ENCODE data around the gene ADRA2C.

Gene ADRA2C

GRCh38 chr4:3766036-3766784 lies at the start of gene ADRA2C:
Gene ADRA2C, plus strand, starts transcription at chr4:3766385. Its CDS starts 222 bp downstream, at chr4:3766607.
- DNase-seq: no peak

DNA sequence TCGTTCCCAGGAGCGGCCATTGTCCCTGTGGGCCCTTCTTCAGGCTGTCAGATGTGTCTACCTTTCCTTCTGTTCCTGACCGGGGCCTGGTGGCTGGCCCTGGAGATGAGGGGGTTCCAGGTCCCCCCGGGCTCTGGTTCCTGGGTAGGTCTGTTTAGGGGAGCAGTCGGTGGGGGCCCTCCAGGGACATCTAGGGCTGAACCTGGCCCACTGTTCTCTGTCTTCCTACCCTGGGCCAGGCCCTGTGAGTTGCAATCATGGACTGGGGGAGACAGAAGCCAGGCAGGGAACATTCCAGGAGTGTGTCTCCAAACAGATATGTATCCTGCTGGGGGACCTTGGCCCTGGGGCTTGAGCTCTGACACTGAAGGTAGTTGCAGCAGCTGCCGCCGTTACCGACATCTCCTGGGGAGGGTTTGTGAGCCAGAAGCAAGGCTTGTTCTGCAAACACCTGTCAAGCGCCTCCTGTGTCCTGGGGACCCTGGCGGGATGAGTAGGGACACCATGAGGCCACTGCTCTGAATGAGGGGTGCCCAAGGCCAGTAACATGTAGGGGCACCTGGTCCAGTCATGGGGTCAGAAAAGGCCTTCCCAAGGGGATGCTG lies 49.5 kb upstream of the ADRA2C start:
- no peak for DNase-seq

DNA sequence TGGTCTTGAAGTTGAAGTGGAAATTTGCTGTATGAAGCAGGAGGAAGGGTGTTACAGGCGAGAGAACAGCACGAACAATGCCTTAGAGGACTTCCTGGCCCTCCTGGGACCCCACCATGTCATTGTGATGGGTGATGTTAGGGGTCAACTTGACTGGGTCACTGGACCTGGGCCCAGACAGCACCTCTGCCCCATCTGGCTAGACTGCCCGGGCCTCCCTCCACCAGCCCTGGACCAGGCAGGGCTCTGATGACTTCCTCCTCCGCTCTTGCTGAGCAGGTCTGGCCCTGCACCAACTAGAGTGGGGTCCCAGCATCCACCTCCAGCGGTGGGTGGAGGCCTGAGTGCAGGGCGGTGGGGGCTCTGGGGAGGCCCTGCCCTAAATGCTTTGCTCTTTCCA lies 48.9 kb upstream of the ADRA2C start:
- no peak for DNase-seq

DNA sequence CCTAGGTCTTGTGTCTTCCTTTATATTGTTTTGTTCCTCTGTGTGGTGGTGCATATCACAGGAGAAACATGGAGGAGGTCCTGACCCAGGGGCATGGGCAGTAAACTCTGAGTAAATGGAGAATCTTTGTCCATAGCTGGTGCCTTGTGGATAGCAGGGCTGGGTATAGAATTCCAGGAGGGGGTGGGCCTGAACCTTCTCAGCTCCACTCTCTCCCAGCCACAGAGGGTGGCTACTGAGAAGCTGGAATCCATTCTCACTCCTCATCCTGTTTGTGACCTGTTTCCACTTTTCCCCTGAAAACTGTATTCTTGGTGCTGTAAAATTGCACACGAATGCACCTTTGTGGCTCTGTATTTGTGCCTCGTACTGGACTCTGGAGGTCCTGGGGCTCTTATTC lies 47.7 kb upstream of the ADRA2C start:
- DNase-seq: no peak

DNA sequence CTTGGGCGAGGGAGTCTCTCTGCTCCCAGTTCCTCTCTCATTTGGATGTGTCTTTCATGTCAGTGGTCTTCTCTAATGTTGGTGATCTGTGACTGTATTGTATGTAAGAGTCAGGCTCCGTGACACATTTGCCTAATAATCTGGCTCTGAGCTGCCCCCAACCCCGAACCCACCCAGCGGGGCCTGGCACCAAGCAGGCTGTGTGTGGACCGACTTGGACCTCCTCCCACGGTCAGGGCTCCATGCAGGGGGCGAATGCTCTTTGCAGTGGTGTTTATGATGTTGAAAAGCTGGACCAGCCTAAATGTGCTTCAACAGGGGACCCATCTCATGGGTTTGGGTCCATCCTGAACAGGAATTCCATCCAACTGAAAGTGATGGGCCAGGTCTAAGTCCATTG lies 47.0 kb upstream of the ADRA2C start:
- no peak for DNase-seq

- DNase-seq: no peak
Measured at GRCh38 chr4:3719836-3720235, 46.3 kb upstream of the ADRA2C start.

DNA sequence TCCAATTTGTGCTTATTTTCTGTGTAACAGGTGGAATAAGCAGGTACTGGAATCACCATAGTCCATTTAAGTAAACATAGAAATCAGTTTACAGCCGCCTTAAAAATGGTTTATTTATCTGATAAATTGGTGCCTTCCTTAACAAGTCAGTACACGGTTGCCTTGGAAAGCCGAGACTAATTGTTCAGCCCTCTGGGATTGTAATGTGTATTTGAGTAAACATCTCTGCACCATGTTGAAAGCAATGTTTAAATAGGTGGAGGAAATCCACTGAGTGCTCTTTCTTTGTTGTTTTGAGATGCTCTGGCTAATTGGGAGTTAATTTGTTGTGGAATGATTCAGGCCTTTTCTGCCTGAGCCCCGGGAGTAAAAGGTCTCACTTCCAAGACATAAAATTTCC lies 45.7 kb upstream of the ADRA2C start:
- DNase-seq: no peak

- no peak for DNase-seq
Measured at GRCh38 chr4:3721186-3721585, 45.0 kb upstream of the ADRA2C start.

DNA sequence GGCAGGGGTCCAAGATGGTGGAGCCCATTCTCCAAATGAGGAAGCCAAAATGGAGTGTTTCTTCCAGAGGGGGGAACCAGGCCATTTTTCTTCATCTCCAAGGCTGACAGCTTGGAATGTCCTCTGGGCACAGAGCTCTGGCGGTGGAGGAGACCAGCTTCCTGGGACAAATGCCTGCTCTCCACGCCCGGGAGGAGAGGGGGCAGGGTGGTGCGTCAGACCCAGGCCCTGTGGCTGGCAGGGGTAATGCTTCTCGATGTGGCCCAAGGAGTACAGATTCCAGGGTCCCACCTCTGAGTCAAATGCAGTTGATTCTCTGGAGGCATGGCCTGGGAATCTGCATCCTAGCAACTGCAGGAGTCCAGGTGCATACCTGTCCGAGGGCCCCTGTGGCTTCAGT lies 44.6 kb upstream of the ADRA2C start:
- DNase-seq: no peak

DNA sequence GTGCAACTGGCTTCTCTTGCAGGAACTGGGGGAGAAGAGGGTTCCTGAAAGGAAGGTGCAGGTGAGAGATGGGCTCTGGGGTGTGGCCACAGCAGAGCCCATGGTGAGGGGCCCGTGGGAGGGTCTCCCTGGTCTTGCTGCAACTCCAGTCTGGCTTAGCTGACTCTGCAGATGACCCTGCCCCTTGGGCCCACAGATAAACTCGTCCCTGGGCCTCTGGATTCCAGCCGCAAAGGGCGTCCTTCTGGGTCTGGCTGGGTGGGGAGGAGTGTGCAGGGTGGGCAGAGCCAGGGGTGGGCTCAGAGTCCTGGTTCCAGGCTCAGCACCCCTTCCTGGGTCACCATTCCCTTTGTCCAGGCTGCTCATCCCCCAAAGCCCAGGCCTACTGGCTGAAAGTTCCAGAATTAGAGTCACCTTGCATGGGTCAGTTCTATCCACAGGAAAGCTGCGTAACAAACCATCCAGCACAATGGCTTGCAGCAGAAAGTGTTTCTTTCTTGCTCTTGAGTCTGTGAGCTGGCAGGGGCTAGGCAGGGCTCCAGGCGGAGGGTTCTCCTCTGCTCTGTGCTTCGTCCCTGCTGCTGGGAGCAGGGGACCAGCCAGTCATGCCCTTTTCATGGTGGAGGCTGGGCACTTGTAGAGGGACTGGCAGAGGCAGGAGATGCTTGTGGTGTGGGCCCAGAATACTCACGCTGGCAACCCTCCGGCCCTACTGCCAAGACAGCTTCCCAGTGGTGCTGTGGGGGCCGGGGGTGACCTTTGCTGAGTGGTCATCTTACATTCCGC lies 43.5 kb upstream of the ADRA2C start:
- DNase-seq: no peak

- no peak for DNase-seq
Measured at GRCh38 chr4:3723232-3723642, 42.9 kb upstream of the ADRA2C start.

DNA sequence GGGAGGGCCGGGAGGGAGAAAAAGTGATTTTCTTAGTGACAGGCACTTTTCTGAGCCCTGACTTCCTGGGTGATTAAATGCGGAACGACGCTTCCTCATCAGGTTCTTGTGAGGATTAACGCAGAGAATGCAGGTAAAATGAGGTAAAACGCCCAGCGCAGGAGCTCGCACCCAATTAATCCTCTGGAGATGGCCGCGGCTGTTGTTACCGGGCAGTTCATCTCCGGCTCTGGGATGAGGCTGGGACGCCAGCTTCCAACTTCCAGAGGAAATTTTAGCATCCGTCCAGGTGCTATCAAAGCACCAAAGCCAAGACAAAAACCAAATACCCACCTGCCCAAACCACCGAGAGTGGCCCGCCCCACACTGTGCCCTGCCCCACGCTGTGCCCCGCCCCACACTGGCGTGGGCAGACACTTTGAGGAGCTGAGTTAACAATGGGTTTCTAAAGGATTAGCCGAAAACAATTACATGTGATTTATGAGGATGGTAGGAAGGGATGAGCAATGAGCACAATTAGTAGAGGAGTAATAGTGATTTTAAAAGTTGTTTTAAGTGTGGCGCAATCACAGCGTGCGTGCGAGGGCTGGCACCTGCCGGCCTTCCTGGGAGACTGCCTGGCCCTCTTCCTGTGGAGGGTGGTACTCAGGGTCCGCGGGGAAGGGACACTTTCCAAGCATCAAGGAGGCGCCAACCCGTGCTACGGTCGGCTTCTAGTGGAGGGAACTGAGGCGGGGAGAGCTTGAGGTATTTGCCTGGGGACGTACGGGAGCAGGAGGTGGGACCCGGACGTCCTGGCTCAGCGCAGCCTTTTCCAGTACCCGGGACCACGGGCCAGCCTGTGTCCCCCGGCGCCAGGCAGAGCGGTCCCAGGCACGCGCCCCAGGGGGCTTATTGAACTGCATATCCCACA lies 41.6 kb upstream of the ADRA2C start:
- no peak for DNase-seq

GRCh38 chr4:3725936-3726870 lies 40.0 kb upstream of the ADRA2C start:
- no peak for DNase-seq

DNA sequence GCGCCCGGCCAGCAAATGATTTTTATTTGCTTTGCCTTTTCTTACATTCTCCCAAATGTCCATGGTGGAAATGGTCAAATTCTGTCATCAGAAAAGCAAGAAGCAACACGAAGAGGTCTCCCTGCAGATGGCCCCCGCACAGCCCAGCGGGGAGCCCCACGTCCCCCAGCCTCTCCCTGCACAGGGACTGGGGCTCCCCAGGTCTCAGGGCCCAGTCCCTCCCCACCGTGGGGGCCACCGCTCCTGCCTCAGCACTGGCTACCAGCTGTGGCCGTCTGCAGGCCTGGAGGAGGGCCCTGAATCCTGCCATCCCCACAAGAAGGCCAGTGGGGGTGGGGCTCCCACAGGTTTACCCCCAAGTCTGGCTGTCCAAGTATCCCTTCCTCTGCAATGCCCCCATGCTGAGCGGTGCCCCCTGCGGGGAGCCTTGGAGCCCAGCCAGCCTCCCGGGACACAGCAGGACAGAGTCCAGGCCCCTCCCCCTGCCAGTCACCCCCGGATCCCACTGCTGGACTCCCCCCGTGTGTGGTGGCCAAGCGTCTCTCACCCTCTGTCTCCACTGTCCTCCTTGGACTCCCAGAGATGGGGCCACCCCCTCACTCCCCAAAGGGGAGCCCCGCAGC lies 38.2 kb upstream of the ADRA2C start:
- DNase-seq: no peak

DNA sequence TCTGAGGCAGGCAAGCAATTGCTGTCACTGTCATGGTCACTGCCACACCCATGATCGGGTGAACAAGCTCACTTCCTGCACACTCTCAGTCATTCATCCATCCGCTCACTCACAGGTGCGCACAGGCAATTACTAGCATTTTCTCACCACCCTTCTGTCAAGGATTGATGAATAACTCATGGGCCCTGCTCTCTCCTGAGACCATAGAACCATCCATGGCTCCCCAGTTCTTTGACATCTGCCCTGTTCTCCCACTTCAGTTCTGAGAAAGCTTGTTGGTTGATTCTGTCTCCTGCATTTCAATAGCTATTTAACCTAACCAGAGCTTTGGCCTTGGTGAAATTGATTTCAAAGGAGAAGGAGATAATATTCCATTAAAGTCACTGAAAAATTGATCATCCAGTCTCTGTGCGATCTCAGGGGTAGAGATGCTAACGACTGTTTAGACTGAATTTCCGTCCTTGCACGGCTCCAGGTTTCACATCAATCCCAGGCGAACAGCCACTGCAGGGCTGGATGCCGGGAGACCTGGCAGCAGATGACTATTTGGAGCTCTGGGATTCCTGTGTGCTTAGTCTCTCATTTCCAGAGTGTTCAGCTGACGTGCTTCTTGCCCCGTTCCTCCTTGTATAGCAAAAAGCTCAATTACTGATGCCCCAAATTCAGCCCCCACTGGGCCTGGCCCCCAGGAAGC lies 36.9 kb upstream of the ADRA2C start:
- DNase-seq: no peak

DNA sequence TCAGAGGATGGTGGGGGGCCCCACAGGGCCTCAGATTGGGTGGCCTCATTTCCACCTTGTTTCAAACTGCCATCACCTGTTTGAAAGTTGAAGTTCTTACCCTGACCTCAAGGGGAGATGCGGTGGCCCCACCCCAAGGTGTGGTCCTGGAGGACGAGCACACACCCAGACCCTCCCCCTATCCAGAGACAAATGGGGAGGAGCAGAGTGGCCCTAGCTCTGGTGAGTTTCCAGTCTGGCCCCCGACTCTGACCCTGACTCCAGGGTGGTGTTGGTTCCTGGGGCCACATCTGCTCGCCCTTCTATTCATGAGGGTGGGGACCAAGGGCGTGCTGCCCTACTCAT lies 36.3 kb upstream of the ADRA2C start:
- DNase-seq: no peak

DNA sequence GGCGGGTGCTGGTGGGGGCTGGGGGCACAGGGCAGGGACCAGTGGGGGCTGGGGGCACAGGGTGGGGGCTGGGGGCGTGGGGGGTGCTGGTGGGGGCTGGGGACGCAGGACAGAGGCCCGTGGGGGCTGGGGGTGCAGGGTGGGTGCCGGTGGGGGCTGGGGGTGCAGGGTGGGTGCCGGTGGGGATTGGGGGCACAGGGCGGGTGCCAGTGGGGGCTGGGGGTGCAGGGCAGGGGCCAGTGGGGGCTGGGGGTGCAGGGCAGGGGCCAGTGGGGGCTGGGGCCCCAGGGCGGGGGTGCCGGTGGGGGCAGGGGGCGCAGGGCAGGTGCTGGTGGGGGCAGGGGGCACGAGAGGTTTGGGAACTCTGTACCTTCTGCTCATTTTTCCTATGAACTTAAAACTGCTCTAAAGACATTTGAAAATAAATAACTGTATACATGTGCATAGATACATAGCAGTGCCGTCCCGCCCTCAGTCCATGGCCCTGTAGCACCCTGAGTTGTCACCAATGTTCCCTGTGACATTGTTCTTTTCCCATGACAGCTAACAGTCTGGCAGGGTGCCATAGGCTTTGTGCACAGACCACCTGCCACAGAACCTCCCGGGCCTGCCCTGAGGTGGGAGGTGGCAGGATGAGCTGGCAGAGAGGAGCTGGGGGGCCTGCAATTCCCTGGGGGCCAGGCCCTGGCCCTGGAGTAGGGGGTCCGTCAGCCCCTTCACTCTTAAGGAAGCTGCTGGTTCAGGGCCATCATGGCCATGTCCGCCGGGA lies 35.6 kb upstream of the ADRA2C start:
- DNase-seq: no peak

- no peak for DNase-seq
Measured at GRCh38 chr4:3732076-3733028, 33.8 kb upstream of the ADRA2C start.

DNA sequence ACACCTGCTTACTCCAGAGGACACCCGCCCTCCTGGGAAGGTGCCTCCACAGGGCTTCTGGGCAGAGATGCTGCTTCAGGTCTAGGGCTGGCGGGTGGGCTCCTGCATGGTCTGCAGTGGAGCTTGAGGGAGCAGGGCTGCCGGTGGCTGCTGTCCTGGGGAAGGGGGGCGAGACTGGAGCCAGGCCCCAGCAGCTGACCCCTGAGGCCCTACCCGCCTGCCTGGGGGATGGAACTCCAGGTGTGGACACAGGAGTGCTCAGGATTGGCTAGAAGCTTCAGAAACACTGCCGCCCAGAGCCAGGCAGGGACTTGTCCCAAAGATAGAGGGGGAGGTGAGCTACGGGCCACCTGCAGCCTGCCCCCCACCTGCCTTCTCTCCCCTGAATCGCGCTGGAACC lies 33.0 kb upstream of the ADRA2C start:
- DNase-seq: no peak

Data from T1000 (cell line).